ENCODE results near the gene PDCD5.

DNA sequence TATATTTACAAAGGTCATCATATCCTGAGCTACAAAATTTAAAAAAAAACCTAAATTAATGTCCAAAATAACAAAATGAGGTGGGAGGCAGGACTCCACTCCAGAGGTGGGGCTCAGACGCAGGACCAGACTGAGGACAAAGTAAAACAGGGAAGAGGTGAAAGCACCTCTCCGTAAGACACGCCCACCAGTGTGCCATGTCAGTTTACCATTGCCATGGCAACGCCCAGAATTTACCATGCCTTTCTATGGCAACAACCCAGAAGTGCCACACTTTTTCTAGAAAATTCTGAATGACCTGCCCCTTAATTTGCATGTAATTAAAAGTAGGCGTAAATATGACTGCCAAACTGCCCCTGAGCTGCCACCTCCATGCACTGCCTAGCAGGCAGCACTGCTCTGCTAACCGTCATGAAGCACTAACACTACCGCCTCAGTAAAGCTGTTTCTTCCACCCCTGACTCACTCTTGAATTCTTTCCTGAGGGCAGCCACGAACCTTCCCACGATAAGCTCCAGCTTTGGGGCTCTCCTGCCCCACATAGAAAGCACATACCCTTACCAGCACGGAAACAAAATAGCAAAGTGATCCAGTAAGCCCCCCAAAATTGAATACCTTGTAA lies 22.3 kb upstream of the PDCD5 start:
- TF ChIP-seq, protein P1, sequence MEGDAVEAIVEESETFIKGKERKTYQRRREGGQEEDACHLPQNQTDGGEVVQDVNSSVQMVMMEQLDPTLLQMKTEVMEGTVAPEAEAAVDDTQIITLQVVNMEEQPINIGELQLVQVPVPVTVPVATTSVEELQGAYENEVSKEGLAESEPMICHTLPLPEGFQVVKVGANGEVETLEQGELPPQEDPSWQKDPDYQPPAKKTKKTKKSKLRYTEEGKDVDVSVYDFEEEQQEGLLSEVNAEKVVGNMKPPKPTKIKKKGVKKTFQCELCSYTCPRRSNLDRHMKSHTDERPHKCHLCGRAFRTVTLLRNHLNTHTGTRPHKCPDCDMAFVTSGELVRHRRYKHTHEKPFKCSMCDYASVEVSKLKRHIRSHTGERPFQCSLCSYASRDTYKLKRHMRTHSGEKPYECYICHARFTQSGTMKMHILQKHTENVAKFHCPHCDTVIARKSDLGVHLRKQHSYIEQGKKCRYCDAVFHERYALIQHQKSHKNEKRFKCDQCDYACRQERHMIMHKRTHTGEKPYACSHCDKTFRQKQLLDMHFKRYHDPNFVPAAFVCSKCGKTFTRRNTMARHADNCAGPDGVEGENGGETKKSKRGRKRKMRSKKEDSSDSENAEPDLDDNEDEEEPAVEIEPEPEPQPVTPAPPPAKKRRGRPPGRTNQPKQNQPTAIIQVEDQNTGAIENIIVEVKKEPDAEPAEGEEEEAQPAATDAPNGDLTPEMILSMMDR (IDR thresholded peaks at IDR 0.05) = no peak
- TF ChIP-seq EP300 (IDR thresholded peaks at IDR 0.05) = no peak
- TF ChIP-seq POLR2A (IDR thresholded peaks at IDR 0.05) = no peak
- TF ChIP-seq POLR2AphosphoS5 (IDR thresholded peaks at IDR 0.05) = no peak

All from sigmoid colon (tissue), 4 donors.